ENCODE results near the gene HDAC9.

The HDAC9 gene

GRCh38 chr7:18538554-18539250, 43.2 kb downstream of the HDAC9 start:
- no peaks in the 10 kb centered on the region for H3K27me3 ChIP-seq (ENCODE audit: control insufficient read depth, insufficient read depth, low read length)
- H3K4me1 ChIP-seq (ENCODE audit: control insufficient read depth, insufficient read depth, low read length) = no peaks in the 10 kb centered on the region
- H3K36me3 ChIP-seq (ENCODE audit: control insufficient read depth, insufficient read depth, low read length) = no peaks in the 10 kb centered on the region
- no peak overlapping the region for H3K27ac ChIP-seq (ENCODE audit: low read length)
- no peak overlapping the region for H3K4me3 ChIP-seq (ENCODE audit: low read length)
- no peak for DNase-seq (ENCODE audit: low read depth, low spot score)
- H3K9me3 ChIP-seq (ENCODE audit: control insufficient read depth, insufficient read depth, low read length) = no peaks in the 10 kb centered on the region

- no peaks in the 10 kb centered on the region for H3K4me1 ChIP-seq (ENCODE audit: control insufficient read depth, insufficient read depth, low read length)
Measured at GRCh38 chr7:18540396-18540795, 44.8 kb downstream of the HDAC9 start.

GRCh38 chr7:18541181-18541870, 45.8 kb downstream of the HDAC9 start:
- no peak for DNase-seq (ENCODE audit: low read depth, low spot score)
- H3K4me3 ChIP-seq (ENCODE audit: low read length) = no peak overlapping the region
- WGBS (ENCODE audit: insufficient coverage, insufficient read length) = no CpG with 5 or more reads among the region's 4 CpGs

More at GRCh38 chr7:18540396-18540795, 44.8 kb downstream of the HDAC9 start:
- H3K36me3 ChIP-seq (ENCODE audit: control insufficient read depth, insufficient read depth, low read length) = no peaks in the 10 kb centered on the region
- no peaks in the 10 kb centered on the region for H3K9me3 ChIP-seq (ENCODE audit: control insufficient read depth, insufficient read depth, low read length)
- no peak overlapping the region for H3K27ac ChIP-seq (ENCODE audit: low read length)
- no peak overlapping the region for H3K4me3 ChIP-seq (ENCODE audit: low read length)
- no peak for DNase-seq (ENCODE audit: low read depth, low spot score)
- WGBS (ENCODE audit: insufficient coverage, insufficient read length) = no CpG with 5 or more reads among the region's 1 CpG
- no peaks in the 10 kb centered on the region for H3K27me3 ChIP-seq (ENCODE audit: control insufficient read depth, insufficient read depth, low read length)

GRCh38 chr7:18541871-18542212, 46.3 kb downstream of the HDAC9 start:
- Histone ChIP-seq H3K27ac (ENCODE audit: low read length) (no peak overlapping the region), H3K4me1 (ENCODE audit: control insufficient read depth, insufficient read depth, low read length) (no peaks in the 10 kb centered on the region), H3K36me3 (ENCODE audit: control insufficient read depth, insufficient read depth, low read length) (no peaks in the 10 kb centered on the region), H3K9me3 (ENCODE audit: control insufficient read depth, insufficient read depth, low read length) (no peaks in the 10 kb centered on the region), H3K4me3 (ENCODE audit: low read length) (no peak overlapping the region), H3K27me3 (ENCODE audit: control insufficient read depth, insufficient read depth, low read length) (no peaks in the 10 kb centered on the region)
- DNase-seq (ENCODE audit: low read depth, low spot score) = no peak
- WGBS (ENCODE audit: insufficient coverage, insufficient read length) = no CpG with 5 or more reads among the region's 6 CpGs

More at GRCh38 chr7:18541181-18541870, 45.8 kb downstream of the HDAC9 start:
- H3K27me3 ChIP-seq (ENCODE audit: control insufficient read depth, insufficient read depth, low read length) = no peaks in the 10 kb centered on the region
- no peaks in the 10 kb centered on the region for H3K4me1 ChIP-seq (ENCODE audit: control insufficient read depth, insufficient read depth, low read length)
- no peaks in the 10 kb centered on the region for H3K36me3 ChIP-seq (ENCODE audit: control insufficient read depth, insufficient read depth, low read length)
- H3K27ac ChIP-seq (ENCODE audit: low read length) = no peak overlapping the region
- no peaks in the 10 kb centered on the region for H3K9me3 ChIP-seq (ENCODE audit: control insufficient read depth, insufficient read depth, low read length)

GRCh38 chr7:18546576-18546975, 51.0 kb downstream of the HDAC9 start:
- Histone ChIP-seq H3K27ac (ENCODE audit: low read length) (no peak overlapping the region), H3K36me3 (ENCODE audit: control insufficient read depth, insufficient read depth, low read length) (no peaks in the 10 kb centered on the region), H3K4me3 (ENCODE audit: low read length) (no peak overlapping the region), H3K4me1 (ENCODE audit: control insufficient read depth, insufficient read depth, low read length) (no peaks in the 10 kb centered on the region), H3K9me3 (ENCODE audit: control insufficient read depth, insufficient read depth, low read length) (no peaks in the 10 kb centered on the region), H3K27me3 (ENCODE audit: control insufficient read depth, insufficient read depth, low read length) (no peaks in the 10 kb centered on the region)
- DNase-seq (ENCODE audit: low read depth, low spot score) = no peak
- WGBS (ENCODE audit: insufficient coverage, insufficient read length) = no CpG with 5 or more reads among the region's 3 CpGs

- no peak for DNase-seq (ENCODE audit: low read depth, low spot score)
- Histone ChIP-seq H3K4me3 (ENCODE audit: low read length) (no peak overlapping the region), H3K27ac (ENCODE audit: low read length) (no peak overlapping the region), H3K4me1 (ENCODE audit: control insufficient read depth, insufficient read depth, low read length) (no peaks in the 10 kb centered on the region), H3K27me3 (ENCODE audit: control insufficient read depth, insufficient read depth, low read length) (no peaks in the 10 kb centered on the region), H3K36me3 (ENCODE audit: control insufficient read depth, insufficient read depth, low read length) (no peaks in the 10 kb centered on the region), H3K9me3 (ENCODE audit: control insufficient read depth, insufficient read depth, low read length) (no peaks in the 10 kb centered on the region)
- WGBS (ENCODE audit: insufficient coverage, insufficient read length) = no CpG with 5 or more reads among the region's 4 CpGs
Measured at GRCh38 chr7:18547509-18548187, 52.1 kb downstream of the HDAC9 start.

- Histone ChIP-seq H3K9me3 (ENCODE audit: control insufficient read depth, insufficient read depth, low read length) (no peaks in the 10 kb centered on the region), H3K27ac (ENCODE audit: low read length) (no peak overlapping the region), H3K4me3 (ENCODE audit: low read length) (no peak overlapping the region), H3K4me1 (ENCODE audit: control insufficient read depth, insufficient read depth, low read length) (no peaks in the 10 kb centered on the region), H3K27me3 (ENCODE audit: control insufficient read depth, insufficient read depth, low read length) (no peaks in the 10 kb centered on the region), H3K36me3 (ENCODE audit: control insufficient read depth, insufficient read depth, low read length) (no peaks in the 10 kb centered on the region)
- WGBS (ENCODE audit: insufficient coverage, insufficient read length) = no CpG with 5 or more reads among the region's 1 CpG
- no peak for DNase-seq (ENCODE audit: low read depth, low spot score)
Measured at GRCh38 chr7:18548534-18548933, 53.0 kb downstream of the HDAC9 start.

- Histone ChIP-seq H3K9me3 (ENCODE audit: control insufficient read depth, insufficient read depth, low read length) (no peaks in the 10 kb centered on the region), H3K27me3 (ENCODE audit: control insufficient read depth, insufficient read depth, low read length) (no peaks in the 10 kb centered on the region), H3K4me1 (ENCODE audit: control insufficient read depth, insufficient read depth, low read length) (no peaks in the 10 kb centered on the region), H3K27ac (ENCODE audit: low read length) (no peak overlapping the region), H3K36me3 (ENCODE audit: control insufficient read depth, insufficient read depth, low read length) (no peaks in the 10 kb centered on the region), H3K4me3 (ENCODE audit: low read length) (no peak overlapping the region)
- no peak for DNase-seq (ENCODE audit: low read depth, low spot score)
- WGBS (ENCODE audit: insufficient coverage, insufficient read length) = no CpG with 5 or more reads among the region's 1 CpG
Measured at GRCh38 chr7:18550574-18550973, 55.0 kb downstream of the HDAC9 start.

- no peak overlapping the region for H3K4me3 ChIP-seq (ENCODE audit: low read length)
- H3K4me1 ChIP-seq (ENCODE audit: control insufficient read depth, insufficient read depth, low read length) = no peaks in the 10 kb centered on the region
- H3K27ac ChIP-seq (ENCODE audit: low read length) = no peak overlapping the region
- WGBS (ENCODE audit: insufficient coverage, insufficient read length) = no CpG with 5 or more reads among the region's 2 CpGs
- DNase-seq (ENCODE audit: low read depth, low spot score) = no peak
- H3K27me3 ChIP-seq (ENCODE audit: control insufficient read depth, insufficient read depth, low read length) = no peaks in the 10 kb centered on the region
- no peaks in the 10 kb centered on the region for H3K36me3 ChIP-seq (ENCODE audit: control insufficient read depth, insufficient read depth, low read length)
- no peaks in the 10 kb centered on the region for H3K9me3 ChIP-seq (ENCODE audit: control insufficient read depth, insufficient read depth, low read length)
Measured at GRCh38 chr7:18552316-18552916, 56.9 kb downstream of the HDAC9 start.

- no peaks in the 10 kb centered on the region for H3K36me3 ChIP-seq (ENCODE audit: control insufficient read depth, insufficient read depth, low read length)
- no peaks in the 10 kb centered on the region for H3K4me1 ChIP-seq (ENCODE audit: control insufficient read depth, insufficient read depth, low read length)
- no peaks in the 10 kb centered on the region for H3K27me3 ChIP-seq (ENCODE audit: control insufficient read depth, insufficient read depth, low read length)
- no peaks in the 10 kb centered on the region for H3K9me3 ChIP-seq (ENCODE audit: control insufficient read depth, insufficient read depth, low read length)
- WGBS (ENCODE audit: insufficient coverage, insufficient read length) = no CpG with 5 or more reads among the region's 8 CpGs
- DNase-seq (ENCODE audit: low read depth, low spot score) = no peak
- H3K4me3 ChIP-seq (ENCODE audit: low read length) = no peak overlapping the region
- H3K27ac ChIP-seq (ENCODE audit: low read length) = no peak overlapping the region
Measured at GRCh38 chr7:18552943-18553604, 57.5 kb downstream of the HDAC9 start.
